ENCODE data around the gene MACROD1.

Gene MACROD1

GRCh38 chr11:64202992-64203391 is 37.1 kb upstream of the MACROD1 start:
- Mint-ChIP-seq H3K4me3 (no peak overlapping the region), H3K36me3 (ENCODE audit: low read depth) (peaks cover 72% of the 10 kb centered on the region), H3K9me3 (no peaks in the 10 kb centered on the region), H3K27me3 (ENCODE audit: low read depth) (no peaks in the 10 kb centered on the region), H3K4me1 (ENCODE audit: low read depth) (peaks cover 19% of the 10 kb centered on the region), H3K27ac (no peak overlapping the region)
- no peak for DNase-seq (ENCODE audit: low spot score)

DNA sequence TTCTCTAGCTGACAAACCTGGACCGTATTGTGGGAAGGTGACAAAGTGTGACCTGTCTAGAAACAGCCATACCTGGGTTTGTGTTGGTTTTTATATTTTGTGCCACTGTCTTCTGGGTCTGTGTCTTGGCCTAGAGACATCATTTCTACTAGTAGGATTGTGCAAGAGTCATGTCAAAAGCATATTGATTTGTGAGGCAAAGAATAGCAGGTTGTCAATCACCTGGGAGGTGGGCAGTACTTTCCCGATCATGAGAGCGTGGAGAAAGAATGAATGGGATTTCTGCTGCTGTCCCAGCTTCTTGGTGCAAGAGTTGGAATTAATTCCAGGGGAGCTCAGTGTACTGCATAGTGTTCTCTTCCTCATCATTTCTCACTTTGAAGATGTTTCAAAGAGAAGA is 35.6 kb upstream of the MACROD1 start:
- H3K9me3 Mint-ChIP-seq = no peaks in the 10 kb centered on the region
- H3K27me3 Mint-ChIP-seq (ENCODE audit: low read depth) = no peaks in the 10 kb centered on the region
- peaks cover 77% of the 10 kb centered on the region for H3K36me3 Mint-ChIP-seq (ENCODE audit: low read depth)
- H3K4me1 Mint-ChIP-seq (ENCODE audit: low read depth) = peaks cover 19% of the 10 kb centered on the region
- DNase-seq (ENCODE audit: low spot score) = no peak
- no peak overlapping the region for H3K4me3 Mint-ChIP-seq
- H3K27ac Mint-ChIP-seq = no peak overlapping the region

DNA sequence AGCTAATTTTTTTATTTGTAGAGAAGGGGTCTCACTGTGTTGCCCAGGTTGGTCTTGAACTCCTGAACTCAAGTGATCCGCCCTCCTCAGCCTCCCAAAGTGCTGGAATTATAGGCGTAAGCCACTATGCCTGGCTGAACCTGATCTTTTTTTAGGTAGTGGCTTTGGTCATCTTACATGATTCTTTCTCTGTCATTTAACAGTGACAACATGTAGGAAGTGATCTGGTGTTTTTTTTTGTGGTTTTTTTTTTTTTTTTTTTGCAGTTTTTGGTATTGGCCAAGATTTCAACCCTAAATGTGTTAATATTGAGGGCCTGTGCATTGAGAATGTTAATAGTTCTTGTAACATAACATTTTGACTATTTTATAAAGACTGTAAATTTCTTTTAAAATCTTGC is 32.6 kb upstream of the MACROD1 start:
- DNase-seq (ENCODE audit: low spot score) = no peak
- Mint-ChIP-seq H3K4me3 (no peak overlapping the region), H3K4me1 (ENCODE audit: low read depth) (peaks cover 6% of the 10 kb centered on the region), H3K27me3 (ENCODE audit: low read depth) (no peaks in the 10 kb centered on the region), H3K9me3 (no peaks in the 10 kb centered on the region), H3K36me3 (ENCODE audit: low read depth) (peaks cover 80% of the 10 kb centered on the region), H3K27ac (no peak overlapping the region)

GRCh38 chr11:64196626-64197025 is 30.7 kb upstream of the MACROD1 start:
- H3K4me1 Mint-ChIP-seq (ENCODE audit: low read depth) = peaks cover 3% of the 10 kb centered on the region
- no peak overlapping the region for H3K27ac Mint-ChIP-seq
- H3K4me3 Mint-ChIP-seq = no peak overlapping the region
- no peak for DNase-seq (ENCODE audit: low spot score)
- no peaks in the 10 kb centered on the region for H3K27me3 Mint-ChIP-seq (ENCODE audit: low read depth)
- peaks cover 74% of the 10 kb centered on the region for H3K36me3 Mint-ChIP-seq (ENCODE audit: low read depth)
- no peaks in the 10 kb centered on the region for H3K9me3 Mint-ChIP-seq

DNA sequence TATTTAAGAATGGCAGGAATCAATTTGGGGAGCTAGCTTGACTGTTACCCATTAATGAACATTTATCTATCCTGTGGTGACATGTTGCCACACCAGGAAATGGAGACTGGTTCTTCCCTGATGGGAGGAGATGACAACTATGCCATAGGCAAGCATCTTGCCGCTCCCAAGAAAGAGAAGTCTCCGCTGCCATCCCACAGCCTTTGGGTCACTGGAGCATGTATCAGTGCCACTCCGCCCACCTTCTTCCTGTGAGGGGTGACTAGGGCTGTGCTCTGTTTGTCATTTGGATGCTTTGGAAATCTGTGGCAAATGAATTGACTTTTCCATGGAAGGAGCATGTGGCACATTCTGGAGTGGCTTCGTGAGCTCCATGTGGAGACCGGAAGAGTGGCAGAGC is 26.5 kb upstream of the MACROD1 start:
- no peak for DNase-seq (ENCODE audit: low spot score)
- Mint-ChIP-seq H3K4me3 (no peak overlapping the region), H3K27me3 (ENCODE audit: low read depth) (no peaks in the 10 kb centered on the region), H3K4me1 (ENCODE audit: low read depth) (peaks cover 13% of the 10 kb centered on the region), H3K27ac (no peak overlapping the region), H3K36me3 (ENCODE audit: low read depth) (peaks cover 54% of the 10 kb centered on the region), H3K9me3 (no peaks in the 10 kb centered on the region)

DNA sequence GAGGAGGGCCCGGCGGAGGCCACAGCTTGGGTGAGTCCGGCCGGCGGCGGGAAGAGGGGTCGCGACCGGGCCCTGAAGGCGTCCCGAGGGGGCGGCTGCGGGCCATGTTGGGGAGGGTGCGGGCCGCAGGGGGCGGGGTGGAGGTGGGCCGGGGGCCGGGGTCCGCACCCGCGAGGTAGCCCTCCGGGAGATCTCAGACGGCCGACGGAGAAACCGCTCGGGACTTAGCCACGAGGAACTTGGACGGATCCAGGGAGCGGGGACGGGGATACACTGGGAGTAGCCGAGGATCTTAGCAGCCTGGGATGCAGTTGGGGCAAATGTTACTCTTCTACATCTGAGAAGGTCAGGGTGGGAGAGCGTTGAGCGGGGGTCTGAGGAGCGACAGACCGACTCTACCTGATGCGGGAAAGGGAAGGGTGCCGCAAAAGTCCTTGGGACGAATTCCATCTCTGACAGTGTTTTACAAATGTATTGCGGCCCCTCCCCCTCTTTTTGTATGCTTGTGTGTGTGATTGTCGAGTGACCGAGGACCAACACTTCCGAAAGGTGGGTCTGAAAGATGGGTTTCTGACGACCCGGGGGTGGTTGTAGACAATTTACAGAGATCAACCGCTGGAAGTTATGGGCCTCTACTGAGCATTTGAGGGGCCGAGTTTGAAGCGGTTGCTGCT is 20.7 kb upstream of the MACROD1 start:
- DNase-seq (ENCODE audit: low spot score) = peak; percentile 60
- Mint-ChIP-seq H3K4me3 (no peak overlapping the region), H3K4me1 (ENCODE audit: low read depth) (peaks cover 25% of the 10 kb centered on the region)

GRCh38 chr11:64185693-64186491 is 20.0 kb upstream of the MACROD1 start, which contains the start of gene STIP1:
STIP1 (plus strand) TSS chr11:64186171; CDS start chr11:64186262, 91 bp downstream.
- DNase-seq (ENCODE audit: low spot score) = peak; percentile 99
- peaks cover 30% of the 10 kb centered on the region for H3K4me1 Mint-ChIP-seq (ENCODE audit: low read depth)
- H3K27ac Mint-ChIP-seq = peak within 1 kb of the TSS; percentile 99
- no peaks in the 10 kb centered on the region for H3K9me3 Mint-ChIP-seq
- peak within 1 kb of the TSS; percentile 98 for H3K4me3 Mint-ChIP-seq
- peaks cover 4% of the 10 kb centered on the region for H3K27me3 Mint-ChIP-seq (ENCODE audit: low read depth)
- peaks cover 15% of the 10 kb centered on the region for H3K36me3 Mint-ChIP-seq (ENCODE audit: low read depth)

More for the DNA sequence above, 20.7 kb upstream of the MACROD1 start:
- no peaks in the 10 kb centered on the region for H3K9me3 Mint-ChIP-seq
- H3K27me3 Mint-ChIP-seq (ENCODE audit: low read depth) = peaks cover 4% of the 10 kb centered on the region
- peaks cover 15% of the 10 kb centered on the region for H3K36me3 Mint-ChIP-seq (ENCODE audit: low read depth)
- no peak overlapping the region for H3K27ac Mint-ChIP-seq

GRCh38 chr11:64185175-64185692 is 19.3 kb upstream of the MACROD1 start:
- H3K27ac Mint-ChIP-seq = peak overlapping the region; percentile 99
- H3K27me3 Mint-ChIP-seq (ENCODE audit: low read depth) = peaks cover 4% of the 10 kb centered on the region
- H3K9me3 Mint-ChIP-seq = no peaks in the 10 kb centered on the region
- H3K4me1 Mint-ChIP-seq (ENCODE audit: low read depth) = peaks cover 30% of the 10 kb centered on the region
- DNase-seq (ENCODE audit: low spot score) = no peak
- H3K4me3 Mint-ChIP-seq = peak overlapping the region; percentile 98
- peaks cover 12% of the 10 kb centered on the region for H3K36me3 Mint-ChIP-seq (ENCODE audit: low read depth)

DNA sequence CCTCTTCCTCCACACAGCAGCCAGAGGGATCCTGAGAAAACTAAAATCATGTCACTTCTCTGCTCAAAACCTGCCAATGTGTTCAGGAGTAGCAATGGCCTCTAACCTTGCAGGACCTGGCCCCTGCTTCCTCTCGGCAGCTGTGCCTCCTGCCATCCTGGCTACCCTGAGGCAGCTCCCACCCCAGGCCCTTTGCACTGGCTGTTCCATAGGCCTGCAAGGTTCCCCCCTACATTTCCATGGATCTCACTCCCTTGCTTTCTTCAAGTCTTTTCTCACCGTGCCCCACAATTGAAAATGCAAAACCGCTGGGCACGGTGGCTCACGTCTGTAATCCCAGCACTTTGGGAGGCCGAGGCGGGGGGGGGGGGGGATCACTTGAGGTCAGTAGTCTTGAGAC is 18.0 kb upstream of the MACROD1 start:
- H3K36me3 Mint-ChIP-seq (ENCODE audit: low read depth) = peaks cover 7% of the 10 kb centered on the region

GRCh38 chr11:64181506-64182411 is 15.8 kb upstream of the MACROD1 start:
- no peaks in the 10 kb centered on the region for H3K9me3 Mint-ChIP-seq
- peaks cover 9% of the 10 kb centered on the region for H3K36me3 Mint-ChIP-seq (ENCODE audit: low read depth)
- DNase-seq (ENCODE audit: low spot score) = peak; percentile 59
- H3K27ac Mint-ChIP-seq = peak overlapping the region; percentile 60
- H3K4me1 Mint-ChIP-seq (ENCODE audit: low read depth) = peaks cover 35% of the 10 kb centered on the region
- peak overlapping the region; percentile 35 for H3K4me3 Mint-ChIP-seq
- H3K27me3 Mint-ChIP-seq (ENCODE audit: low read depth) = peaks cover 4% of the 10 kb centered on the region

More for the DNA sequence above, 18.0 kb upstream of the MACROD1 start:
- H3K4me1 Mint-ChIP-seq (ENCODE audit: low read depth) = peaks cover 26% of the 10 kb centered on the region
- peak overlapping the region; percentile 47 for H3K4me3 Mint-ChIP-seq
- peak overlapping the region; percentile 31 for H3K27ac Mint-ChIP-seq
- DNase-seq (ENCODE audit: low spot score) = no peak
- H3K9me3 Mint-ChIP-seq = no peaks in the 10 kb centered on the region
- H3K27me3 Mint-ChIP-seq (ENCODE audit: low read depth) = peaks cover 4% of the 10 kb centered on the region

GRCh38 chr11:64180891-64181290 is 15.0 kb upstream of the MACROD1 start:
- no peak overlapping the region for H3K4me3 Mint-ChIP-seq
- H3K27me3 Mint-ChIP-seq (ENCODE audit: low read depth) = peaks cover 2% of the 10 kb centered on the region
- H3K9me3 Mint-ChIP-seq = no peaks in the 10 kb centered on the region
- peaks cover 9% of the 10 kb centered on the region for H3K36me3 Mint-ChIP-seq (ENCODE audit: low read depth)
- H3K4me1 Mint-ChIP-seq (ENCODE audit: low read depth) = peaks cover 38% of the 10 kb centered on the region
- no peak for DNase-seq (ENCODE audit: low spot score)
- no peak overlapping the region for H3K27ac Mint-ChIP-seq

DNA sequence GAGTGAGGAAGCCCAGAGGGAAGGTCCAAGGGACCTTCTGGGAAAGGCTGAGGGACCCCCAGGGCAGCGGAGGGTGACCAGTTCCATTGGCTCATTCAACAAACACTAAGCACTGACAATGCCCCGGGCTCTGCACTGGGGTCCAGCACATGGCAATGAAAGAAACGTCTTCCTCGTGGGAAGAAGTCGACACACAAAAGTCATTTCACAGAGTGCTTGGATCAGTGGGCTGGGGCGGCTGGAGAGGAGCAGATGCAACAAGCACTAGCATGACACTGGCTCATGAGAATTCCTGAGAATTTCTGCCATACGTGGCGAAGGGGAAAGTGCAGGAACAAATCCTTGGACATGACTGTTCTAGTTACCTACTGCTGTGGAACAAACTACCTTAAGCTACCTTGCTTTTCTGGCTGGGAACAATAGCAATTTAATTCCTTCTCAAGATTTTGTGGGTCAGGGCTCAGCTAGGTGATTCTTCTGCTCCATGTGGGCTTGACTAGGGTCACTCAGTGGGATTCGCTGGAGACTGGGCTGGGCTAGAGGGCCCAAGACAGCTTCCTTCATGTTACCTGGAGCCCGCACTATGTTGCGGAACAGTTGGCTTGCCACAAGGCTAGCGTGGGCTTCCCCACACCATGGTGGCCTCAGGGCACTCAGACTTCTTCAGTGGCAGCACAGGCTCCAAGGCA is 13.2 kb upstream of the MACROD1 start:
- no peaks in the 10 kb centered on the region for H3K27me3 Mint-ChIP-seq (ENCODE audit: low read depth)
- no peak for DNase-seq (ENCODE audit: low spot score)
- no peak overlapping the region for H3K4me3 Mint-ChIP-seq
- peaks cover 9% of the 10 kb centered on the region for H3K36me3 Mint-ChIP-seq (ENCODE audit: low read depth)
- peaks cover 36% of the 10 kb centered on the region for H3K4me1 Mint-ChIP-seq (ENCODE audit: low read depth)
- H3K9me3 Mint-ChIP-seq = no peaks in the 10 kb centered on the region
- no peak overlapping the region for H3K27ac Mint-ChIP-seq

DNA sequence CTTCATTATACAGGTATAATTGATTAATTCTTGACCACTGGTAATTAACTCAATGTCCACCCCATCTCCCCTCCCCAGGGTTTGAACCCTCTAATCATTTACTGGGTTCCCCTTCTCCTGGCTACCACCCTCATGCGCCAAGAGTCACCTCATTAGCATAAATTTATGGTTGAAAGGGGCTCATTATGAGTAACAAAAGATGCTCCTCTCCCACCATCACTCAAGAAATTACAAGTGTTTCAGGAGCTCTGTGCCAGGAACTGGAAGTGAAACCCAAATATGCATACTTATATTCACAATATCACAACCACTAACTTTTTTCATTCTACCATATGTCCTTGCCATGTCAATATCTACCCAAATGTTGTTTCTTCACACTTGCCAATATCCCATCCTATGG is 12.3 kb upstream of the MACROD1 start:
- DNase-seq (ENCODE audit: low spot score) = no peak
- Mint-ChIP-seq H3K9me3 (no peaks in the 10 kb centered on the region), H3K27ac (no peak overlapping the region), H3K4me3 (no peak overlapping the region), H3K36me3 (ENCODE audit: low read depth) (peaks cover 13% of the 10 kb centered on the region), H3K27me3 (ENCODE audit: low read depth) (no peaks in the 10 kb centered on the region), H3K4me1 (ENCODE audit: low read depth) (peaks cover 28% of the 10 kb centered on the region)
